Right atrium auricular region (tissue), 2 donors: ENCODE data around the gene DPYD. TPM values are rescaled to one million over a fixed set of nuclear protein-coding genes. Genes with fewer than 3 reads are reported as not detected.
A peak's percentile ranks its signal among the peaks of the same experiment; 100 is the strongest.

Experiments
- DNase-seq: peaks from one replicate; pipeline ENCODE4 v3.0.0-alpha.2; 2019; ENCODE audit warnings: low spot score
- H3K27ac ChIP-seq, 2 donors: fragments of 200-600 bp; sonication (generic); 1 replicate in 1 of 2; 2 replicates in 1 of 2; pipeline ENCODE4 v1.5.1; 2016 to 2019
- H3K27me3 ChIP-seq, 2 donors: fragments of 200-600 bp; sonication (generic); one replicate each; pipeline versions ENCODE4 v1.5.1 to v1.6.0; 2017 to 2019
- H3K36me3 ChIP-seq: fragments of 200-600 bp; sonication (generic); one replicate; pipeline ENCODE4 v1.5.1; 2016
- H3K4me1 ChIP-seq, 2 donors: fragments of 200-600 bp; sonication (generic); one replicate each; pipeline versions ENCODE4 v1.5.1 to v1.6.0; 2017 to 2019
- H3K4me3 ChIP-seq, 2 donors: fragments of 200-600 bp; sonication (generic); 1 replicate in 1 of 2; 2 replicates in 1 of 2; pipeline ENCODE4 v1.5.1; 2017 to 2019; ENCODE audit warnings: mild to moderate bottlenecking in 1 of 2, moderate library complexity in 1 of 2
- H3K9me3 ChIP-seq, 2 donors: fragments of 200-600 bp; sonication (generic); one replicate each; pipeline ENCODE4 v1.5.1; 2019
- total RNA-seq, 2 donors: library from RNA; depleted of rRNA; stranded (reverse); fragments of >200 nt; gene quantifications; one replicate each; pipeline ENCODE4 v1.1.0, GENCODE V29; 2016
- TF ChIP-seq, protein P1 (sequence below), 2 donors: fragments of 200-600 bp; sonication (generic); IDR thresholded peaks; one replicate each; pipeline ENCODE4 v1.5.1; 2019; ENCODE audit warnings: antibody characterized with exemption in 2 of 2

DPYD gene
- total RNA-seq, 2 donors from 2014 or later = 11.3 to 14.5 TPM

DNA sequence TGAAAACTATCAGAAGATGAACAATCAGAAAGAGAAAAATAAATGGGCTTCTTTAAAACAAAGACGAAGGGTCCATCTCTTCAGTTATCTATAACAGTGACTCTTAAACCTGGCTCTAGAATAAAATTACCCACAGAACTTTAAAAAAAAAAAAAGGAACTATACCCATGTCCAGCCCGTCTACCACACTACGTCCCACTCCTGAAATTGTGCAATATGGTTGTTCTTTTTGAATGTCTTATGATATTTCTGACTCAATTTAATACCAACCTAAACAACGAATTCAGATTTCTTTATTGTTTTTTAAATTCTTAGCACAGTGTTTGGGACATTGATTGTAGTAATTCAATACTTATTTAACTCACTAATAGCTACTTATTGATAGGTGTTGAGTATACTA, 246.3 kb downstream of the DPYD start:
- Histone ChIP-seq H3K9me3 (no peaks in the 10 kb centered on the region), H3K27ac (no peak overlapping the region), H3K4me3 (no peak overlapping the region), H3K27me3 (no peaks in the 10 kb centered on the region), H3K36me3 (no peaks in the 10 kb centered on the region), H3K4me1 (no peaks in the 10 kb centered on the region)
- no peak for DNase-seq
- TF ChIP-seq, protein P1, sequence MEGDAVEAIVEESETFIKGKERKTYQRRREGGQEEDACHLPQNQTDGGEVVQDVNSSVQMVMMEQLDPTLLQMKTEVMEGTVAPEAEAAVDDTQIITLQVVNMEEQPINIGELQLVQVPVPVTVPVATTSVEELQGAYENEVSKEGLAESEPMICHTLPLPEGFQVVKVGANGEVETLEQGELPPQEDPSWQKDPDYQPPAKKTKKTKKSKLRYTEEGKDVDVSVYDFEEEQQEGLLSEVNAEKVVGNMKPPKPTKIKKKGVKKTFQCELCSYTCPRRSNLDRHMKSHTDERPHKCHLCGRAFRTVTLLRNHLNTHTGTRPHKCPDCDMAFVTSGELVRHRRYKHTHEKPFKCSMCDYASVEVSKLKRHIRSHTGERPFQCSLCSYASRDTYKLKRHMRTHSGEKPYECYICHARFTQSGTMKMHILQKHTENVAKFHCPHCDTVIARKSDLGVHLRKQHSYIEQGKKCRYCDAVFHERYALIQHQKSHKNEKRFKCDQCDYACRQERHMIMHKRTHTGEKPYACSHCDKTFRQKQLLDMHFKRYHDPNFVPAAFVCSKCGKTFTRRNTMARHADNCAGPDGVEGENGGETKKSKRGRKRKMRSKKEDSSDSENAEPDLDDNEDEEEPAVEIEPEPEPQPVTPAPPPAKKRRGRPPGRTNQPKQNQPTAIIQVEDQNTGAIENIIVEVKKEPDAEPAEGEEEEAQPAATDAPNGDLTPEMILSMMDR (IDR thresholded peaks at IDR 0.05) = no peak

- Histone ChIP-seq H3K36me3 (no peaks in the 10 kb centered on the region), H3K27ac (no peak overlapping the region), H3K4me3 (no peak overlapping the region), H3K9me3 (no peaks in the 10 kb centered on the region), H3K27me3 (no peaks in the 10 kb centered on the region), H3K4me1 (no peaks in the 10 kb centered on the region)
- no peak for DNase-seq
- TF ChIP-seq, protein P1 (IDR thresholded peaks at IDR 0.05) = peak in 1 of 2 donors; percentile 23
Observed at GRCh38 chr1:97668945-97669344, 251.9 kb downstream of the DPYD start.

- no peak for DNase-seq
- Histone ChIP-seq H3K4me3 (no peak overlapping the region), H3K27me3 (no peaks in the 10 kb centered on the region), H3K9me3 (no peaks in the 10 kb centered on the region), H3K36me3 (no peaks in the 10 kb centered on the region), H3K4me1 (no peaks in the 10 kb centered on the region), H3K27ac (no peak overlapping the region)
- TF ChIP-seq, protein P1 (IDR thresholded peaks at IDR 0.05) = no peak
Observed at GRCh38 chr1:97660431-97661105, 260.3 kb downstream of the DPYD start.

DNA sequence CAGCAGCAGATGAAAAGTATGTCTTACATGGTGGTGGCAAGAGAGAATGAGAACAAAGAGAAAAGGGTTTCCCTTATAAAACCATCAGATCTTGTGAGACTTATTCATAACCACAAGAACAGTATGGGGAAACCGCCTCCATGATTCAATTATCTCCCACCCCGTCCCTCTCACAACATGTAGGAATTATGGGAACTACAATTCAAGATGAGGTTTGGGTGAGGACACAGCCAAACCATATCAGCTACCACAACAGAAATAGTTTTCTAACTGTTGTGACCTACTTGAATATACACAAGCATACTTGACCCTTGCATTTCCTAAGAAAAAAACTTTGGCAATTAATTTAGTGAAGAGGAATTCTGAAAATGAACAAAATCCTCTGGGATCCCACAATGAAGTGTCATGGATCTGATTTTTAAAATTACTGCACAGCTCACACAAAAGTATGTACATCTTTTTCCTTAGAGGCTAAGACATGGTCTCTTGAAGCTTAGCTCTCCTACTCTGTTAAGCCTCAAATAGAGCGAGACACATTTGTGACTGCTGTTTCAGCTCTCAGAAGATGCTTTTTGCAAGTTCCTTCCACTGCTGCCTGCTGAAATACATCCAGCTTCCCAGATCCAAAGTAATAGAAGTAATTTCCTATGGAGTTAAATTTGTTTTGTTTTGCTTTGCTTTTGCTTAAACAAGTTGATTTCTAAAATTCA, 265.8 kb downstream of the DPYD start:
- Histone ChIP-seq H3K9me3 (no peaks in the 10 kb centered on the region), H3K4me1 (no peaks in the 10 kb centered on the region)

DNA sequence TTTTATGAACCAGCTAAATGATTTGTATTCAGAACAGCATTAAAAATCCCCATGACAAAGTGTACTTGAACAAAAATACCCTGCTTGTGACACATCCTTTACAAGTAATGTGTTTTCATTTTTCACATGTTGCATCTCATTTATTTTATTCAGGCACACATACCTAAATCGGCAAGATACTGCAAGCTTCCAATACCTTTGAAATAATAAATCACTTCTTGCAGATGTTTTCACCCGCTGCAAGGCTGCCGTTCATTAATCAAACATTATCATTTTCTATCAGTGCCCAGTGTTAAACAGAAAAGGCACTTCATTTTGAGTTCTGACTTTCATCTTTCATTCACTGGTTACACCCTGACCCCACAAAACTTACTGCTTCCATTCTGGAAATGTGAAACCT, 269.6 kb downstream of the DPYD start:
- Histone ChIP-seq H3K4me3 (no peak overlapping the region), H3K27me3 (no peaks in the 10 kb centered on the region), H3K27ac (no peak overlapping the region), H3K9me3 (peaks cover 0 to 10% of the 10 kb centered on the region in 2 donors), H3K36me3 (no peaks in the 10 kb centered on the region), H3K4me1 (no peaks in the 10 kb centered on the region)
- DNase-seq = no peak
- TF ChIP-seq, protein P1 (IDR thresholded peaks at IDR 0.05) = no peak

More for the DNA sequence above, 265.8 kb downstream of the DPYD start:
- no peak overlapping the region for H3K27ac ChIP-seq
- H3K4me3 ChIP-seq = no peak overlapping the region
- DNase-seq = no peak
- no peaks in the 10 kb centered on the region for H3K27me3 ChIP-seq
- no peaks in the 10 kb centered on the region for H3K36me3 ChIP-seq
- TF ChIP-seq, protein P1 (IDR thresholded peaks at IDR 0.05) = no peak
